Nephron (organoid): ENCODE data around the gene ZDHHC3.

Experiments used
- H3K27ac Mint-ChIP-seq, 3 experiments: 2 replicates each; pipeline ENCODE4 v1.8.0; 2020; ENCODE audit warnings: mixed read lengths in 3 of 3, mild to moderate bottlenecking in 2 of 3, moderate library complexity in 1 of 3
- H3K27me3 Mint-ChIP-seq: 2 replicates; pipeline ENCODE4 v1.8.0; 2021; ENCODE audit warnings: low read depth, mild to moderate bottlenecking, moderate library complexity, mixed read lengths
- H3K36me3 Mint-ChIP-seq: 2 replicates; pipeline ENCODE4 v1.8.0; 2020; ENCODE audit warnings: low read depth, mixed read lengths
- H3K4me1 Mint-ChIP-seq: 2 replicates; pipeline ENCODE4 v1.8.0; 2020; ENCODE audit warnings: mixed read lengths
- H3K4me3 Mint-ChIP-seq, 3 experiments: 2 replicates each; pipeline ENCODE4 v1.8.0; 2020; ENCODE audit warnings: mild to moderate bottlenecking in 3 of 3, mixed read lengths in 3 of 3, moderate library complexity in 2 of 3
- H3K9me3 Mint-ChIP-seq: 2 replicates; pipeline ENCODE4 v1.8.0; 2020; ENCODE audit warnings: mixed read lengths
- CTCF ChIP-seq, 3 experiments: fragments of 200-600 bp; sonication (generic); IDR thresholded peaks; one replicate each; pipeline ENCODE4 v1.5.0; 2021; ENCODE audit warnings: antibody characterized with exemption in 3 of 3; ENCODE audit not compliant: unreplicated experiment in 3 of 3

ZDHHC3 gene

GRCh38 chr3:44939581-44940036 is 36.4 kb downstream of the ZDHHC3 start:
- no peak overlapping the region for H3K4me3 Mint-ChIP-seq
- no peaks in the 10 kb centered on the region for H3K4me1 Mint-ChIP-seq
- no peak for TF ChIP-seq CTCF (IDR thresholded peaks at IDR 0.05; ENCODE audit: unreplicated experiment in 3 of 3)
- no peaks in the 10 kb centered on the region for H3K27me3 Mint-ChIP-seq
- H3K9me3 Mint-ChIP-seq = no peaks in the 10 kb centered on the region
- no peak overlapping the region for H3K27ac Mint-ChIP-seq
- peaks cover 59% of the 10 kb centered on the region for H3K36me3 Mint-ChIP-seq

- Mint-ChIP-seq H3K27me3 (no peaks in the 10 kb centered on the region), H3K4me3 (no peak overlapping the region), H3K9me3 (no peaks in the 10 kb centered on the region), H3K36me3 (peaks cover 43% of the 10 kb centered on the region), H3K27ac (peak overlapping the region in 1 of 3 experiments; percentile 54), H3K4me1 (no peaks in the 10 kb centered on the region)
- no peak for TF ChIP-seq CTCF (IDR thresholded peaks at IDR 0.05; ENCODE audit: unreplicated experiment in 3 of 3)
Observed at GRCh38 chr3:44932986-44933944, 42.7 kb downstream of the ZDHHC3 start.

GRCh38 chr3:44932271-44932670 is 43.7 kb downstream of the ZDHHC3 start:
- Mint-ChIP-seq H3K27me3 (no peaks in the 10 kb centered on the region), H3K27ac (peak overlapping the region in 1 of 3 experiments; percentile 54), H3K4me1 (no peaks in the 10 kb centered on the region), H3K36me3 (peaks cover 39% of the 10 kb centered on the region), H3K9me3 (no peaks in the 10 kb centered on the region), H3K4me3 (no peak overlapping the region)
- TF ChIP-seq CTCF (IDR thresholded peaks at IDR 0.05; ENCODE audit: unreplicated experiment in 3 of 3) = no peak

GRCh38 chr3:44931791-44932190 is 44.2 kb downstream of the ZDHHC3 start:
- no peak for TF ChIP-seq CTCF (IDR thresholded peaks at IDR 0.05; ENCODE audit: unreplicated experiment in 3 of 3)
- peaks cover 42% of the 10 kb centered on the region for H3K36me3 Mint-ChIP-seq
- H3K4me3 Mint-ChIP-seq = no peak overlapping the region

GRCh38 chr3:44930911-44931310 is 45.1 kb downstream of the ZDHHC3 start:
- Mint-ChIP-seq H3K4me1 (no peaks in the 10 kb centered on the region), H3K27me3 (no peaks in the 10 kb centered on the region), H3K36me3 (peaks cover 41% of the 10 kb centered on the region), H3K9me3 (no peaks in the 10 kb centered on the region), H3K27ac (no peak overlapping the region), H3K4me3 (no peak overlapping the region)
- no peak for TF ChIP-seq CTCF (IDR thresholded peaks at IDR 0.05; ENCODE audit: unreplicated experiment in 3 of 3)

More at GRCh38 chr3:44931791-44932190, 44.2 kb downstream of the ZDHHC3 start:
- Mint-ChIP-seq H3K27me3 (no peaks in the 10 kb centered on the region), H3K9me3 (no peaks in the 10 kb centered on the region), H3K27ac (peak overlapping the region in 1 of 3 experiments; percentile 54), H3K4me1 (no peaks in the 10 kb centered on the region)
